CD14-positive monocyte (primary cell): ENCODE results near the gene MARS1. TPM values are rescaled to one million over a fixed set of nuclear protein-coding genes. Genes with fewer than 3 reads are reported as not detected.

Experiments used
- DNase-seq, 3 donors: peaks; one replicate each; pipeline ENCODE4 v3.0.0-alpha.2; 2011 to 2022
- H2AFZ ChIP-seq: 2 replicates; pipeline ENCODE4 v1.6.0; 2012; ENCODE audit warnings: mild to moderate bottlenecking, low read depth, low read length, inconsistent platforms; ENCODE audit not compliant: insufficient read depth, poor library complexity, severe bottlenecking
- H3K27ac ChIP-seq, 2 donors: 1 replicate in 1 of 2; 2 replicates in 1 of 2; pipeline ENCODE4 v1.5.1; 2012 to 2013; ENCODE audit warnings: low read length in 2 of 2, control low read depth in 1 of 2, inconsistent platforms in 1 of 2, low read depth in 1 of 2, mild to moderate bottlenecking in 1 of 2
- H3K27me3 ChIP-seq, 2 donors: one replicate each; pipeline versions ENCODE4 v1.6.0 to v1.6.1; 2011 to 2013; ENCODE audit warnings: low read length in 2 of 2; ENCODE audit not compliant: control insufficient read depth in 2 of 2, insufficient read depth in 2 of 2
- H3K36me3 ChIP-seq, 2 donors: replicated peaks in 1 of 2; 1 replicate in 1 of 2; 2 replicates in 1 of 2; pipeline versions ENCODE4 v1.5.1 to v1.6.1; 2012 to 2013; ENCODE audit warnings: low read length in 2 of 2, control low read depth in 1 of 2, inconsistent platforms in 1 of 2, mild to moderate bottlenecking in 1 of 2; ENCODE audit not compliant: insufficient read depth in 2 of 2, control insufficient read depth in 1 of 2
- H3K4me1 ChIP-seq, 2 donors: 1 replicate in 1 of 2; 2 replicates in 1 of 2; pipeline versions ENCODE4 v1.5.1 to v1.6.1; 2012 to 2013; ENCODE audit warnings: low read length in 2 of 2, control low read depth in 1 of 2, inconsistent platforms in 1 of 2, mild to moderate bottlenecking in 1 of 2, moderate library complexity in 1 of 2; ENCODE audit not compliant: insufficient read depth in 2 of 2, control insufficient read depth in 1 of 2
- H3K4me2 ChIP-seq: replicated peaks from 2 replicates; pipeline ENCODE3; 2012; ENCODE audit warnings: low read length, moderate library complexity, mild to moderate bottlenecking; ENCODE audit not compliant: poor library complexity, severe bottlenecking; ENCODE audit errors: extremely low read depth
- H3K4me3 ChIP-seq, 3 experiments: fragments of 200-600 bp in 1 of 3; sonication (generic) in 1 of 3; replicated peaks in 1 of 3; 1 replicate in 2 of 3; 2 replicates in 1 of 3; pipeline ENCODE4 v1.5.1; 2011 to 2013; ENCODE audit warnings: low read length in 3 of 3, mild to moderate bottlenecking in 3 of 3, control low read depth in 2 of 3, low read depth in 2 of 3, inconsistent platforms in 1 of 3, moderate library complexity in 1 of 3
- H3K79me2 ChIP-seq: 2 replicates; pipeline ENCODE4 v1.6.0; 2012; ENCODE audit warnings: mild to moderate bottlenecking, control low read depth, inconsistent platforms, low read length, moderate library complexity; ENCODE audit not compliant: insufficient read depth
- H3K9ac ChIP-seq: 2 replicates; pipeline ENCODE4 v1.6.0; 2017; ENCODE audit warnings: low read length, mild to moderate bottlenecking; ENCODE audit not compliant: insufficient read depth, poor library complexity, severe bottlenecking
- H3K9me3 ChIP-seq, 2 donors: replicated peaks in 1 of 2; 1 replicate in 1 of 2; 2 replicates in 1 of 2; pipeline versions ENCODE4 v1.5.1 to v1.6.1; 2012 to 2013; ENCODE audit warnings: low read length in 2 of 2, control low read depth in 1 of 2; ENCODE audit not compliant: control insufficient read depth in 1 of 2, insufficient read depth in 1 of 2
- H4K20me1 ChIP-seq: 2 replicates; pipeline ENCODE4 v1.6.0; 2012; ENCODE audit warnings: mild to moderate bottlenecking, low read length, control low read depth, moderate library complexity; ENCODE audit not compliant: insufficient read depth
- H3K27ac Mint-ChIP-seq, 7 donors: one replicate each; pipeline ENCODE4 v1.8.0; 2020; ENCODE audit warnings: mild to moderate bottlenecking in 7 of 7, mixed read lengths in 7 of 7, moderate library complexity in 6 of 7, inconsistent platforms in 2 of 7
- H3K27me3 Mint-ChIP-seq, 3 donors: one replicate each; pipeline ENCODE4 v1.8.0; 2021 to 2022; ENCODE audit warnings: low read depth in 3 of 3, mild to moderate bottlenecking in 3 of 3, mixed read lengths in 3 of 3, moderate library complexity in 3 of 3, inconsistent platforms in 1 of 3
- H3K36me3 Mint-ChIP-seq, 2 donors: one replicate each; pipeline ENCODE4 v1.8.0; 2020; ENCODE audit warnings: mixed read lengths in 2 of 2, inconsistent platforms in 1 of 2, mild to moderate bottlenecking in 1 of 2
- H3K4me1 Mint-ChIP-seq: one replicate; pipeline ENCODE4 v1.8.0; 2020; ENCODE audit warnings: mild to moderate bottlenecking, mixed read lengths
- H3K4me3 Mint-ChIP-seq, 2 donors: one replicate each; pipeline ENCODE4 v1.8.0; 2020; ENCODE audit warnings: mild to moderate bottlenecking in 2 of 2, mixed read lengths in 2 of 2, moderate library complexity in 1 of 2
- H3K9me3 Mint-ChIP-seq, 7 donors: one replicate each; pipeline ENCODE4 v1.8.0; 2020 to 2022; ENCODE audit warnings: mixed read lengths in 7 of 7, mild to moderate bottlenecking in 6 of 7, moderate library complexity in 6 of 7, inconsistent platforms in 2 of 7
- CTCF ChIP-seq: fragments of 200-600 bp; IDR thresholded peaks from one replicate; pipeline ENCODE4 v1.8.0; 2022; ENCODE audit warnings: antibody characterized with exemption, mild to moderate bottlenecking
- WGBS: methylation state at CpG from one replicate; pipeline ENCODE4 v1.1.5; 2013; ENCODE audit warnings: missing lambda C conversion rate; ENCODE audit not compliant: insufficient coverage; 5-methylcytosine and 5-hydroxymethylcytosine counted together
- intact Hi-C, 2 donors: fragments of 100-400 bp; cut with micrococcal nuclease; formaldehyde crosslinking; loops; one replicate each; pipeline versions ENCODE4 v1.15.0 to v1.15.1; 2023
- polyA plus RNA-seq, 3 donors: library from polyadenylated mRNA; depleted of rRNA in 1 of 3; unstranded in 2 of 3; stranded (reverse) in 1 of 3; fragments of 300-500 nt in 2 of 3; fragments of >200 nt in 1 of 3; fragmentation: Illumina TruSeq in 2 of 3; gene quantifications; 1 replicate in 2 of 3; 2 replicates in 1 of 3; pipeline ENCODE4 v1.2.3, GENCODE V29; 2012 to 2021

MARS1 gene
- polyA plus RNA-seq, 3 donors, result 63.5 to 164 (median 79.8) TPM

- H3K79me2 ChIP-seq, result no peaks in the 10 kb centered on the region
- no peak overlapping the region for H3K4me3 ChIP-seq
- no peak overlapping the region for H2AFZ ChIP-seq
- H3K4me1 ChIP-seq, result peaks cover 4 to 11% of the 10 kb centered on the region in 2 donors
- no CpG with 5 or more reads among the region's 6 CpGs for WGBS
- H3K9me3 ChIP-seq, result no peaks in the 10 kb centered on the region
- H3K27me3 ChIP-seq, result peaks cover 31 to 37% of the 10 kb centered on the region in 2 donors
- intact Hi-C loops, result no loop called here
- no peak overlapping the region for H3K9ac ChIP-seq
- no peak for DNase-seq
- no peak overlapping the region for H3K27ac Mint-ChIP-seq
- no peaks in the 10 kb centered on the region for H3K36me3 ChIP-seq
- H3K4me3 Mint-ChIP-seq, result no peak overlapping the region
- no peaks in the 10 kb centered on the region for H4K20me1 ChIP-seq
- H3K4me2 ChIP-seq, result no peak overlapping the region
- TF ChIP-seq CTCF, result no peak
- peaks cover 4 to 8% of the 10 kb centered on the region in 2 donors for H3K36me3 Mint-ChIP-seq
- no peak overlapping the region for H3K27ac ChIP-seq
- peaks cover 40 to 48% (median 45%) of the 10 kb centered on the region in 3 donors for H3K27me3 Mint-ChIP-seq
- peaks cover 0 to 11% (median 2%) of the 10 kb centered on the region in 7 donors for H3K9me3 Mint-ChIP-seq
- H3K4me1 Mint-ChIP-seq, result peaks cover 15% of the 10 kb centered on the region
These were observed 65.0 kb downstream of the MARS1 start for GRCh38 chr12:57552835-57553313.

GRCh38 chr12:57553343-57554202, 65.7 kb downstream of the MARS1 start:
- no peak overlapping the region for H3K27ac ChIP-seq
- no peaks in the 10 kb centered on the region for H3K79me2 ChIP-seq
- H3K4me1 ChIP-seq, result peaks cover 4 to 11% of the 10 kb centered on the region in 2 donors
- Mint-ChIP-seq H3K9me3 (peaks cover 0 to 11% (median 2%) of the 10 kb centered on the region in 7 donors), H3K27me3 (peaks cover 39 to 45% (median 42%) of the 10 kb centered on the region in 3 donors), H3K36me3 (peaks cover 4 to 8% of the 10 kb centered on the region in 2 donors), H3K4me1 (peaks cover 15% of the 10 kb centered on the region), H3K4me3 (no peak overlapping the region), H3K27ac (no peak overlapping the region)
- no peak for DNase-seq
- no peak for TF ChIP-seq CTCF
- H3K9me3 ChIP-seq, result no peaks in the 10 kb centered on the region
- no peak overlapping the region for H2AFZ ChIP-seq
- WGBS, result 95% methylated on average over 4 of the region's 7 CpGs
- no peaks in the 10 kb centered on the region for H3K36me3 ChIP-seq
- no peaks in the 10 kb centered on the region for H4K20me1 ChIP-seq
- no peak overlapping the region for H3K4me2 ChIP-seq
- intact Hi-C loops, result no loop called here
- no peak overlapping the region for H3K4me3 ChIP-seq
- H3K9ac ChIP-seq, result no peak overlapping the region
- peaks cover 28 to 33% of the 10 kb centered on the region in 2 donors for H3K27me3 ChIP-seq
